HG02852 (cell line): Measurements from ENCODE around the gene USP48.

Experiments used
- ATAC-seq: cut with Tn5 transposase; IDR thresholded peaks from one replicate; pipeline ENCODE4 v1.9.1; 2021; ENCODE audit warnings: mild to moderate bottlenecking, moderate library complexity; ENCODE audit not compliant: unreplicated experiment

The USP48 gene

DNA sequence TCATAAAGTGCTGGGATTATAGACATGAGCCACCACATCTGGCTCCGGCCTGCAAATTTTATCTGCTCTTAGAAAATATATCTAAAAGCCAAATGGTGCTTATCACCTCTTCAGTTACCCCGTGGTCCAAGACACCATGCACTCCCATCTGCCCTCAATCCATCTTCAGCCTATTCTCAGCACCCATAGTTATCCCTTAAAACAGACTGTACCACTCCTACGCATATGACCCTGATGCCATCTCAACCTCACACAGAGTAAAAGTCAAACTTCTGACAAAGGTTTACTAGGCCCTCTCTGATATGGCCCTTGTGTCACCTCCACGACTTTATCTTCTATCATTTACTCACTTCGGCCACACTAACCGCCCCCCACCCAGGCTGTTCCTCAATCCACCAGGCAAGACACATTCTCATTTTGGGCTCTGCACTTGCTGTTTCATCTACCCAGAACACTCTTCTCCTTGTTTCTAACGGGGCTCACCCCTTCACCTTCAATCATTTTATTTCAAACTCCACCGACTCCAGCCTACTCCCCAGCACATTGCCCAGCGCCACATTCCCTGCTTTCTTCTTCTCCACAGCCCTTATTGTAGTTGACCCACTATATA lies 33.0 kb downstream of the USP48 start:
- no peak for ATAC-seq

- no peak for ATAC-seq
These were observed 33.8 kb downstream of the USP48 start for GRCh38 chr1:21749109-21749508.

- ATAC-seq, result no peak
These were observed 39.5 kb downstream of the USP48 start for GRCh38 chr1:21743476-21743875.

GRCh38 chr1:21742578-21742977 lies 40.4 kb downstream of the USP48 start:
- ATAC-seq, result no peak

DNA sequence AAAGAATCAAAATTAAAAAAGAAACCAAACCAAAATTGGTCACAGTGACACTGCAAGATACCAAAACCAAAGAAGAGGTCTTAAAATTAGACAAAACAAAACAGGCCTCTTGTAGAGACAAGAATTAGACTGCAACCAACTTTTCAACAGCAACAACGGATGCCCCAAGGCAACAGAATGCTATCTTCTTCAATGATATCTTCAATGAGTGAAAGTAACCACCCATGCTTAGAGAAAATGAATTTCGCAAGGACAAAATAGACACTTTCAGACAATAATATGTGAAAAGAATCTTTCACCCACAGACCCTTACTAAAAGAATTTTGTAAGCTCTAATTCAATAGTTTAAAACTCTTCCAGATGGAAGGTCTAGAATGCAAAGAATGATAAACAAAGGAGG lies 41.7 kb downstream of the USP48 start:
- no peak for ATAC-seq

DNA sequence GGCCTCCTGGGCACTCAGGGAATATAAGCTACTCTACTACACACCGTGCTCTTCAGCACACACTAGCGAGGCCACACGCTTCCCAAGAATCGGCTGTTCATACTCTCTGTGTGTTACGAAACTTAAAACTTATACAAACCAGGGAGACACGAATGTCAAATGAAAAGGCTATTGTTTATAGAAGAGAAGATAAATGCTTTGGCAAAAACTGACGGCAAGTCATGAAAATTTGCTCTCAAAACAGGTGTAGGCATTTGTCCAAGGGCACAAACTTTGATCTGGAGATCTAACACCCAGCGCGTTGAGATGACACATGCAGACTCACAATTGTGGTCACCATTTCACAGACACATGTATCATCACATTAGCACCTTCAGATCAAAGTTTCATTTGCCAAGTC lies 46.1 kb downstream of the USP48 start:
- ATAC-seq, result no peak

- no peak for ATAC-seq
These were observed 46.9 kb downstream of the USP48 start for GRCh38 chr1:21736011-21736410.

GRCh38 chr1:21734526-21734925 lies 48.4 kb downstream of the USP48 start:
- no peak for ATAC-seq

DNA sequence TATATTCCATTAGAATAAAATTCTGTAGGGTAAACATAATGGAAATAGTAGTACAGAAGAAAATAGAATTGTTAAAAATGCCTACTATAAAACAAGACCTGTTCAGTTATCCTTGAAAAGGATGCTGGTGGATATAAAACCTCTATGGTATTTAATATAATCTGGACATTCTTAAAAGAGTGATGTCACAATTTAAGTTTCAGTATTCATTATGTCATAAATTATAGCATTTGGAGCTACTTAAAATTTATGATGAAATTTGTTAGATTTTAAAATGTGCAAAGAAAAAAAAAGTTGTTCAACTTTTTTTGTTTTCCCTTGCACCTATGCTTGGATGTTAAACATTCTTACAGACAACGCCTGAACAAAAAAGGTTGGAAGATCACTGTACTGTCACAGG lies 50.3 kb downstream of the USP48 start:
- ATAC-seq, result no peak

GRCh38 chr1:21725748-21726392 lies 57.1 kb downstream of the USP48 start:
- no peak for ATAC-seq

- ATAC-seq, result no peak
These were observed 58.4 kb downstream of the USP48 start for GRCh38 chr1:21724570-21724969.

GRCh38 chr1:21724098-21724497 lies 58.9 kb downstream of the USP48 start:
- ATAC-seq, result no peak

DNA sequence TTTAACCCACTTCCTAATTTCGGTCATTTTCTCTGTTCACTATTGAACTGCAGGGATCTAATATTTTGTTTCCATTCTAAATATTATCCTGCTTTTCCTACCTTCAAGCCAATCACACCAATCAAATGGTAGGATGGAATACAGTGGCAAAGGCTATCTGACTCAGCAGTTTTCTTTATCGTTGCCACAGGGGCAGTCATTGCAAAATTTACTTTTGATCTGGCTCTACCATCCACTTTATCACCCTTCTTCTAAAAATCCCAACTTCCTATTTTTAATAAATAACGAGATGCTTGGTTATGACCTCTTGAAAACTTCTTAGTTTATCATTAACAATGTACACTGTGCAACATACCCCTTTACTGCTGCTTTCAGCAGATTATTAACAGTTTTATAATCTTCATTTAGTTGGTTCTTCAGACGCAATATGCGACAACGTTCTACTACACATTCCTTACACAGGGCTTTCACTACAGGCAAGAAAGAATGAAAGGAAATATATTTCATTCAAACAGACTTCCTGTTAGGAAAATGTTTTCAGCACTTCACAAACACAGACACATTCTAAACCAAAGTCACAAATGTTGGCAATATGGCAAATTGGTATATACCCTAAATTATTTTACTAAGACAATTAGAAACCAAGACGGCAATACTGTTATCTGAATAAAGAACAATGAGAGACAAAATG lies 61.5 kb downstream of the USP48 start:
- no peak for ATAC-seq

DNA sequence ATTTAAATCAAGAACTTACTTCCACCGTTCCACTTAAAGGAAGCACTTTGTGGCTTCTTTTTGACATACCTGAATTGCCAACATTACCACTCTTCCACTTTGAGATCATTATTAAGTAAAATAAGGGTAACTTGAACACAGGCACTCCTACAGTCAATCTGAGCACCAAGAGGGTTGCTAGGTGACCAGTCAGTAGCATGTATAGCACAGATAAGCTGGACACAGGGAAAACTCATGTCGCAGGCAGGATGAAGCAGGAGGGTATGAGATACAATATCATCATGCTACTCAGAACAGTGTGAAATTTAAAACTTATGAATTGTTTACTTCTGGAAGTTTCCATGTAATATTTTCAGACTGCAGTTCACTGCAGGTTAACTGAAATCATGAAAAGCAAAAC lies 66.8 kb downstream of the USP48 start:
- no peak for ATAC-seq

DNA sequence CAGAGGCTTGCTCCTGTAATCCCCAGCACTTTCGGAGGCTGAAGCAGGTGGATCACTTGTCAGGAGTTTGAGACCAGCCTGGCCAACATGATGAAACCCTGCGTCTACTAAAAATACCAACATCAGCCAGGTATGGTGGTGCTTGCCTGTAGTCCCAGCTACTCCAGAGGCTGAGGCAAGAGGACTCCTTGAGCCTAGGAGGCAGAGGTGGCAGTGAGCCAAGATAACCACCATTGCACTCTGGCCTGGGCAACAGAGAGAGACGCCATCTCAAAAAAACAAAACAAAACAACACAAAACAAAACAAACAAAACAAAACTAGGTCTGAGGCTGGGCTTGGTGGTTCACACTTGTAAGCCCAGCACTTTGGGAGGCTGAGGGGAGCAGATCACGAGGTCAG lies 75.1 kb downstream of the USP48 start:
- no peak for ATAC-seq

- ATAC-seq, result no peak
These were observed 75.7 kb downstream of the USP48 start for GRCh38 chr1:21707086-21707840.

DNA sequence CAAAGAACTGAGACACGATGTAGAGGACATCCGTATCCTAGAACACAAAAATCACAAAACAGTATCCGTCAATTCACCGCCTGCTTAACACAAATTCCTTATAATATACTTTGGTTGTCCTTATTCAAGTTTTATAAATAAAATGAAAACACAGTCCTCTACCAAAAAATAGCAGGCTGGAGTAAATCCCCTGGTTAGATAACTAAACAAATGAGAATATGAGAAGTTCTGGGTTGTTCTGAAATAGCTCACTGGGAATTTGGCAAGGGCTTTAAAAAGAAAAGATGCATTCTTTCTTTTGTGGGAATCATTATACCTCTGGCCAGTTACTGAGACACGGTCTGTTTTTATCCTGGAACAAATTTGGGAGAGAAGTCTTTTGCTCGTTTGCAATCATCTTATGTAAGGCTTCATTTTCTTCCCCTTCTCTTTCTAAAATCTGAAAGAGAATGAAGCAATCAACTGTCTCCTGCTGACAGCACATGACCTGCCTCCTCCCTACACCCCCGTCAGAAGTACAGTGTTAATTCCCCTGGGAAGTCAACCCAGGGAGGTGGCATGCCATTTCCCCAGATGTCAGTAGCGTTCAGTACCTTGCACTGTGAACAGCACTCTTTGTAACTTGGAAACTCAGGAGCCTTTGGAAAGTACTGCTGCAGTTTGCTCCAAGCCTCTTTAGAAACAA lies 76.7 kb downstream of the USP48 start:
- ATAC-seq, result no peak

DNA sequence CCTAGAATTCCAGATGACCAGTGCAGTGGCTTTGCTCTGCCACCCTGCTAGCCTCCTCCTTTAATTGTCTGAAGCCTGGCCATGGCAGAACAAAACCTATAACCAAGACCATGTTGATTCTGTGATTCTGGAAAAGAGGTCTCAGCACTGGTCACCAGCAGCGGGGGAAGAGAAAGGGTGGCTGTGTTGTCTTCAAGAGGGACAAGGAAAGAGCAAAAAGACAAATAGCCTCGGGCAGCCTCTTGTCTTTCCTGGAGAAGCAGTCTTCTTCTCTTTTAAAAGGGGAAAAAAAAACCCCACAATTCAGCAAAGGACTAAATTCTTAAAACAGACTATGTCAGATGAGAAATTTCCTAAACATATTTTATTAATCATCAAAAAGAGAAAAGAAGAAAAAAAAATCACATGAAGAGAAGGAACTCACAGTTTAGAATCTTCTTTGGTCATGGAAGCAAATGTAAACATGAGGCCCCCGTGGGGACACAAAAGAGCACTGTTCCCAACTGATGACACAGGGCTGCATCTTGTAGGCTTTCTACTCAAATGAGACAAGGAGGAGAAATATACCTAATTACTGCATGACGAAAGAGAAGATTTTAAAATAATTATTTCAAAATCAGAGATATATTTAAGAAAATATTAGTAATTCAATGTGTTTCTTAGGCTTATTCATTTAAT lies 77.5 kb downstream of the USP48 start:
- no peak for ATAC-seq

- ATAC-seq, result no peak
These were observed 78.8 kb downstream of the USP48 start for GRCh38 chr1:21704145-21704544.

DNA sequence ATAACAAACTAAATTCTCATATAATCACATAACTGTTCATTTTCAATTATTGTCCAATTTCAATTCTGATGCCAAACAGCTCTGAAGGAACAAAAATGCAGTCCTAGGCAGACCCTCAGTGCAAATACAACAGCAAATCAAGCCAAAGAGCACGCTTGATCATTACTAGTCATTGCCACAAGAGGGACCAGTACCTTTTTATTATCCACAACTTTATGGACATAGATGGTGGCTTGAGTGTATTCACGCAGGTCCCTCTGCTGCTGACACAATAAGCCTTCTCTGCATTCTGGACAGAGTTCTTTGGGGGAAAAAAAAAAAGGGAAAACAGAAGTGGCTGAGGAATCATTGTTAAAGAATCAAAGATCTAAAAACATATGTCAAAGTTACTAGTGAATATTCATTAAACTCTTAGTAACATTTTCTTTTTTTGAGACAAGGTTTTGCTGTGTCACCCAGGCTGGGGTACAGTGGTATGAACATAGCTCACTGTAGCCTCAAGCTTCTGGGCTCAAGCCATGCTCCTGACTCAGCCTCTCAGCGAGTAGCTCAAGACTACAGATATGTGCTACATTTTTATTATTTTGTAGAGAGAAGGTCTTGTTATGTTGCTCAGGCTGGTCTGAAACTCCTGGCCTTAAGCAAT lies 79.5 kb downstream of the USP48 start:
- no peak for ATAC-seq
